Pons (tissue), 1 donor: Measurements from ENCODE around the gene XDH.

Source experiments
- DNase-seq: peaks from one replicate; pipeline ENCODE4 v3.0.0-alpha.2; 2016; ENCODE audit warnings: low spot score

XDH gene

GRCh38 chr2:31402388-31402787 is 12.2 kb downstream of the XDH start:
- DNase-seq, result no peak

GRCh38 chr2:31401580-31401979 is 13.0 kb downstream of the XDH start:
- no peak for DNase-seq

DNA sequence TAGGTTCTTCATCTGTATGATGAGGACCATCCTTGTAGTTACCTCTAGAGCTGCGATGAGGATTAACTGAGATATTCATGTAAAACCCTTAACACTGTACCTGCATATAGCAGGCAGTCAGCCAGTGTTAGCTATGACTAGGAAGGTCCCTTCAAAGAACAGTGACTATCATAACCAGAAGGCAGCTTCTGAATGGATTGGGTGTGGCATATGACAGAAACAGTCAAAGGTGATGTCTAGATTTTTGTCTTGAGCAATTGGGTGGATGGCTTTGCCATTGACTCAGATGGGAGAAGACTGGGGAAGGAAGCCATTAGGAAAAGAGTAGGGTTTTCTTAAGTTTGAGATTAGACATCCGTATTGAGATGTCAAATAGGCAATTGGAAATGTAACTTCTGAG is 15.7 kb downstream of the XDH start:
- no peak for DNase-seq

DNA sequence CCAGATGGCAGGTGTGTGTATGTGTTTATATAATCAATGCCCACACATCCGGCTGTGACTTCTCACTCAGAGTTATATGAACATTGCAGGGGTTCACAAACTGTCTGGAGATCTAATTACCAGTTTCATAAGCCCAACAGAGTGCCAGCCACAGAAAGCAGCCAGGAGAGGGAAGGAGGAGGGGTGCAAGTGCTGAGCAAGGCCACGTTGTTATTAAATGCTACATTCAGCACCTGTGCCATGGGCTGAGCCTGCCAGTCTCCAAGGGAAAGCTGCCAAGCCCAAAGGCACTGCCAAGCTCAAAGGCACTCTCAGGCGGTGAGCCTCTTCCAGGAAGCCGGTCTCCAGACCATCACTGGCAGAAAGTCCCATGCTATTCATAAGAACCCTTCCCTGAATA is 17.4 kb downstream of the XDH start:
- peak; percentile 24 for DNase-seq

DNA sequence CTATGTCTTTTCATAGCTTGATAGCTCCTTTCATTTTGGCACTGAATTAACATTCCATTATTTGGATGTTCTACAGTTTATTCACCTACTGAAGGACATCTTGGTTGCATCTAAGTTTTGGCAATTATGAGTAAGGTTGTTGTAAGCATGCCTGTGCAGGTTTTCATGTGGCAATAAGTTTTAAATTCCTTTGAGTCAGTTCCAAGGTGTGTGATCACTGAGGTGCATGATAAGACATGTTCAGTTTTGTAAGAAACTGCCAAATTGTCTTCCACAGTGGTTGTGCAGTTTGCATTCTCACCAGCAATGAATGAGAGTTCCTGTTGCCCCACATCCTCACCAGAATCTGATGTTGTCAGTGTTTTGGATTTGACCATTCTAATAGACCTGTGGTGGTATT is 24.2 kb downstream of the XDH start:
- DNase-seq, result no peak

DNA sequence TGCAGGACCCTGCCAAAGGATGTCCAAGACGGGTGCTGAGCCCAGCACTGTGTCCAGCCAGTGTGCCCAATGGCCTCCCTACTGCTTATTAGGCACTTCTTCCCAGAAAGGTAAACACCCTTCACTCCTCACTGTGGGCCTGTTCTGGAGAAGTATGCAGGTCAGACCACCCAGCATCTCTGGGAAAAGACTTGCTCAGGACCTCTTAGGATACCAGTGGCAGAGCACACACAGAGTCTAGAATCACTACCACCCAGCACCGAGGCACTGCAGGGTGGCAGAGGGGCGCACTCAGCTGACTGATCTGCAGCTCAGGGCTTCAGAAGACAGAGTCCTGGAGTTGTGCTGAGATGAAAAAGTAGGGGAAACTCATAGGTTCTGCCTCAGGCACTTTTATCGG is 25.8 kb downstream of the XDH start:
- DNase-seq, result no peak

- no peak for DNase-seq
These were observed 26.7 kb downstream of the XDH start for GRCh38 chr2:31387850-31388249.

- no peak for DNase-seq
These were observed 27.9 kb downstream of the XDH start for GRCh38 chr2:31386648-31387047.

GRCh38 chr2:31386172-31386571 is 28.4 kb downstream of the XDH start:
- no peak for DNase-seq

GRCh38 chr2:31384771-31385276 is 29.7 kb downstream of the XDH start:
- DNase-seq, result no peak

GRCh38 chr2:31384351-31384750 is 30.2 kb downstream of the XDH start:
- no peak for DNase-seq

DNA sequence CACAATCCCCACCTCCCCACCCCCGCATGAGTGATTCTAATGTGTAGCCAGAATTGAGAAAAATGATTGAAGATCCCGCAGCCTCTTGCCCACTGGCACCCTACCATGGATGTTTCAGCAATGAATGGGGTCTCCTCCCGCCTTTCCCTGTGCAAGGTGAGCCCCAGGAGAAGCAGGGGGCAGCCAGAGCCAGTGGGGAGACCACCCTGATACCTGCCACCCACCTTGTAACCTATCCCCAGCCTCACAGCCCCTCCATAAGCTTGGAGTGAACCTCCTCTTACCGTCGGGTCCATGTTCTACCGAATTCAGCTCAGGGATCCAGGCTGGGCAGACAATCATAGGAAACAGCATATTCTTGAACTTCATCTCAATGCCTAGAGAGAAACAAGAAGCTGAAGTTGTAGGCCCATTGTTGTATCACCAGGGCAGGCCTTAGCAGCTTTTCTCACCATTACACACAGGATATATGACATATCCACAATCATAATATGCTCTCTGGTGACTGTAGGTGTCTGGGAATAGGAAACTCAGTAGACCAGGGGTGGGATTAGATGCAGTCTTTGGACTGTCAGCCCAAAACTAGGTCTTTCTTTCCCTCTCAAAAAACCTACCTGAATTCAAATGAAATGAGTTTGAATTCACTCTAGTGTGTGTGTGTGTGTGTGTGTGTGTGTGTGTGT is 30.9 kb downstream of the XDH start:
- no peak for DNase-seq

DNA sequence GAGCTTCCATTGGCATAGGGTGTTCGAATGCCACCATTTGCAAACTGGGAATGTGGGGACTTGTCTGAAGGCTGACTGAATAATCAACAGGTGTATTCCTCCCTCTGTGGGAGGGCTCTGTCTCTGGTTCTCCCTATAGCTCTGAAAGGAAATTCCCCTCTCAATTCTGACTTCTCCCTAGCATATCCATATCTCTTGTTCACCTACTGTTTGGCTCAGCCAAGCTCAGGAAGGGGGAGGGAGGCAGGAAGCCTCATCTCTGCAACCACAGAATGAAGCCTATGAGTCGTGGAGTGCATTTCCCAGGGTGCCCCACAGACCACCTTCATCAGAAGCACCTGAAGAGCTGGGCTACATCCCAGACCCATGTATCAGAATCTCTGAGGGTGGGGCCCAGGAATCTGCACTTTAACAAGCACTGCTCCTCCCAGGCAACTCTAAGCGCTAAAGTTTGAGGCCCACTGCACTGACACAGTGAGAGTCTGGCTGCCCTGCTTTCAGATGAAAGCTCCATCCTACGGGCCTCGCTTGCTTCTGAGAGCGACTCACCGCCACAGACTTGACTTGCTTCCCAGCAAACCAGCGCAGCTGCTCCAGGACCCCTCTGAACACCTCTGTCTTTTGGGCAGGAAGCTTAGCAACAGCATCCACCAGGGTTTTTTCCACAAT is 32.0 kb downstream of the XDH start:
- DNase-seq, result no peak

DNA sequence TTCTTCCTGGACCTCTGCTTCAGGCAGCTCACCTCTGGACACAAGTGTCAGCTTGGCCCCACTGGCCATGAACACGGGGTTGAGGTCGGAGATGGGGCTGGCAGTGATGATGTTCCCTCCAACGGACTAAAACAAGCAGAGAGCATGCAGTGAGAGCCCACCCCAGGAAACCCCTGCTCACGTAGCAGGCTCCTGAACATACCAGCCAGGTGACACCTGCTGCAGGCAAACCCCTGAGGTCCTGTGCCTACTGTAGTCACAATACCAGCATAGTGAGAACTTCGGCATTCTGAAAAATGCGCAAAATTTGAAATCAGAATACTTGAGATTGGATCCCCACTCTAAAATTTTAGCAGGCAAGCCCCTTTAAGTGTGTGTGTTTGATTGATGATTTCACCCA is 32.9 kb downstream of the XDH start:
- DNase-seq, result no peak

GRCh38 chr2:31380243-31380642 is 34.3 kb downstream of the XDH start:
- no peak for DNase-seq

- DNase-seq, result no peak
These were observed 34.8 kb downstream of the XDH start for GRCh38 chr2:31379747-31380146.

GRCh38 chr2:31378791-31379501 is 35.6 kb downstream of the XDH start:
- no peak for DNase-seq

DNA sequence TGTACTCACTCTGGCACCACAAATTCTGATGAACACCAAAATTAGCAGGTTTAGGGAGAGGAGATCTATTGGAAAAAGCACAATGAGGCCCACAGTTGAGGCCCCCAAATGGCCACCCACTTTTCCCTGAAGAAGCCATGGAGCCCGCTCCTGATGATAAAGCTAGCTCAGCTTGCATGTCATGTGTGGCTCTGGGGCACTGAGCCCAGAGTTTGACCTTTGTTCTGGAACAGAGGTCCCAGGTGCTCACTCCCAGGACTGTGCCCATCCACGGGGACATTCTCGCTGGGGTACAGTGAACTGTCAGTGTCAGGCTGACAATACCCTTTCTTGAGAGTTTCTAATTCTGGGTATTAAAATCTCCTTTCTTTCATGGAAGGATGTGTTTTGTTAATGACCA is 36.2 kb downstream of the XDH start:
- no peak for DNase-seq

DNA sequence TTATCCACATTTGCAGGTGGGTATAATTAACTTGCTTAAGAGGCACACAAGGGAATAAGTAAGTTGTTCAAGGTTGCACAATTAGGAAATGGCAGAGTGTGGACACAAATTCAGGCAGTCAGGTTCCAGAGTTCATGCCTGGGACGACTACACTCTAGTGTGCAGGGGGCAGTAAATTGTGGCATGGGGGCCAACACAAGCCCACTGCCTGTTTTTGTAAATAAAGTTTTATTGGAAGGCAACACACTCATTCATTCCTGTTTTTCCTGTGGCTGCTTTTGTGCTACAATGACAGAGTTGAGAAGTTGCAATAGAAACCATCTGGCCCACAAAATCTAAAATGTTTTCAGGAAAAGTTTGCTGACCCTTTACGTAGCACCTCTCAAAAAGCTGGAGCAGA is 41.4 kb downstream of the XDH start:
- no peak for DNase-seq

DNA sequence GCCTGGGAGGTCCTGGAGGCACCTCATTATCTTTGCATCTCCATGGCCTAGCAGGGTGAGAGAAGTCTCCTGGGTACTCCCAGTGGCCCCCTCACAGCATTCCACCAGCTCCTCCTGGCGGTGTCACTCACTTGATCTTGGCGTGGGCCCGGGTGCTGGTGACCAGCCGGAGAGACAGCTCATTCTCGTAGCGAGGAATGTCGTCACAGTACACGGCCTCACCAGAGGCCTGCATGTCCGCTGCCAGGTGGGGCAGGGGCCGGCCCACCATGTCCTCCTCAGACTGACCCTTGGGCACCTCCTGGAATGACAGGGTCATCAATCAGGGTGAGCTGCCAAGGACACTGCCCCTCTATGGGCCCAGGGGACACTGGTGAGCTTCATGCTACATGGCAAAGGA is 42.4 kb downstream of the XDH start:
- no peak for DNase-seq

- no peak for DNase-seq
These were observed 42.9 kb downstream of the XDH start for GRCh38 chr2:31371691-31372090.

GRCh38 chr2:31366733-31367132 is 47.8 kb downstream of the XDH start:
- no peak for DNase-seq

DNA sequence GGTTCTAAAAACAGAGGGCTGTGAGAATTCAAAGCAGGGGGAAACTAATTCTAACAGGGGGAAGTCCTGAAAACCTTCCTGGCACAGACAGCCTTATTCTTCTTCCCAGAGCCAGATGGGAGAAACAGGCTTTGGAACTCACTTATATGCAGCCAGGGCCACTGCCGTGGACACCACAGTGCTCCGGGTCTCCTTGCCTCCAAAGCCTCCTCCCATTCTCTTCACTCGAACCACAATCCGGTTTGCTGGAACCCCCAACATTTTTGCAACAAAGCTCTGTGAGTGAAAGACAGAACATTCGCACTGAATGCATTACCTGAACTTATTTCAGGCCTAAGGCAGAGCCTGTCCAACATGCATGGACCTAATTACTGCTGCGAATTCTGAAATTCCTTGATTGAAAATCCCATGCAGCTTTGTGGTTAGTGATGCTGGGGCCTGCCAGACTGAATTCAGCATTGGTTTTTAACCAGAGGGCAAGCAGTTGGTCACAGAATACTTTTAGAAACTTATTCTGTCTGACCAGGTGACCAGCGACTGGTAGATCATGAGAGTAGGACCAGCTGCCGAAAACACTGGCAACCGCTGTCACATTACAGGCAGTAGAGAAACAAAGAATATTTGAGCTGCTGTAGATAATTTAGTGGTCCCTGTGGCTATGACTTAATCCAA is 48.6 kb downstream of the XDH start:
- DNase-seq, result no peak
